Cerebellar cortex (tissue), 1 donor: Measurements from ENCODE around the gene PXDN.
"Not testable (repeated sequence)": the region's sequence is repeated elsewhere in the genome, so short reads cannot be mapped to it uniquely, and the experiment has no call there.

Experiments
- DNase-seq: peaks from one replicate; pipeline ENCODE4 v3.0.0-alpha.2; 2015; ENCODE audit warnings: low spot score

The PXDN gene

GRCh38 chr2:1739961-1740715, 4.2 kb downstream of the PXDN start:
- no peak for DNase-seq

- no peak for DNase-seq
These were observed 4.9 kb downstream of the PXDN start for GRCh38 chr2:1739322-1739957.

- DNase-seq = no peak
These were observed 5.5 kb downstream of the PXDN start for GRCh38 chr2:1738646-1739302.

GRCh38 chr2:1738163-1738562, 6.2 kb downstream of the PXDN start:
- no peak for DNase-seq

DNA sequence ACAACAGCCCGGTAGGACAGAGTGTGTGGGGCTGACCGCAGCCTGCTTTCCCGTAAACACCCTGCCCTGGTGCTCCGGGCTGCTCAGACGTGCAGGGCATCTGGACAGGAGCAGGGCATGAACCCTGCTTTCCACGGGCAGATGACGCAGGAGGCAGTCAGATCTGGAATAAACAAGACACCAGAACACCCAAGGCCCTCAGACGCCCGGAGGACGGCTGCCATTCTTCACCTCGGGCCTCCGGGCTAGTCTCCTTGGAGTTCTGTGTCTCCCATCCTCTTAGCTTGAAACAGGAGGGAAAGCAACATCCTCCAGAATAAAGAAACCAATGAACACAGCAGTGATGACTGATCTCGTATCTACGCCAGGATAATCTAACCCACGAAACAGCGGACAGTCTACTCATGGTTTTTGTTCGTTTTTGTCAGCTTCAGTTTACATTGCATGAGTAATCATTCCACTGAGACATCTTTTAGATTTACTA, 7.3 kb downstream of the PXDN start:
- no peak for DNase-seq

GRCh38 chr2:1736045-1736444, 8.3 kb downstream of the PXDN start:
- DNase-seq = no peak

GRCh38 chr2:1733298-1733697, 11.0 kb downstream of the PXDN start:
- DNase-seq = not testable (repeated sequence)

GRCh38 chr2:1731963-1732768, 12.1 kb downstream of the PXDN start:
- DNase-seq = no peak

- no peak for DNase-seq
These were observed 12.8 kb downstream of the PXDN start for GRCh38 chr2:1731447-1731962.

DNA sequence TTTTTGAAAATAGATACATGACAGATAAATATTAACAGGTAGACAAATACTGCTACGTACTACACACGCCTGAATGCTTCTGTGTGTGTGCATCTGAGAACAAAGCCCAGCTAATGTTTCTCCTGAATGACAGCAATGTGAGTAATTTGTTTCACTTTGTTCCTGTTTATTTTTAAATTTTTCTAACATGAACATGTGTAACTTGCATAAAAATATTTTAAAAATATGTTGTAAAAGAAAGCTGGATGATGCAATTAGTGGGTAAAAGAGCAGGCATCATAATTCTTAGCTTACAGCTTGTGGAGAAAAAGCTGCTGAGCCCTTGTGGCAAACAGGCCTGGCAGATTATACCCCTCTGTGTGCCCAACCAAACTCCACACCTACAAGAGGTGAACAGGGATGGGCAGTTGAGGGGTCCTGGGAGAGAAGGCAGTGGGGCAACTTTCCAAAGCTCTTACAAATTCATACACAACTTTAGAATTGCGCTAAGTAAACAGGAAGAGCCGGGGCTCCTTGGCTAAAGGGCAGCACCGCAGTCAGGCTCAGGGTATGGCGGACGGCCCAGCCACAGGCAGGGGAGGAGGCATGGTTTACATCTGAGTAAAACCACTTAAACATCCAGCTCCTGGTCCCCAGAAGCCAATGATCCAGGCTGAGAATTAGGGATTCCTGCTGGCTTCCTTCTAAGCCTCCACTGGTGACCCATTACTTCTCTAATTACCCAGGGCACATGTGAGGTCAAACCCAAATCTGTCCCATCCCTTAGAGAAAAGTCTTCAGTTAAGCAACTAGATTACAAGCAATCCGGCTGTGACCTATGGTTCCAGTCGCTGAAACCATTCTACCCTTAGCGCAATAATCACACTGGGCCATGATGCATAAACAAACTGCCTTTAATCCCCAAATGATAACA, 14.0 kb downstream of the PXDN start:
- no peak for DNase-seq

DNA sequence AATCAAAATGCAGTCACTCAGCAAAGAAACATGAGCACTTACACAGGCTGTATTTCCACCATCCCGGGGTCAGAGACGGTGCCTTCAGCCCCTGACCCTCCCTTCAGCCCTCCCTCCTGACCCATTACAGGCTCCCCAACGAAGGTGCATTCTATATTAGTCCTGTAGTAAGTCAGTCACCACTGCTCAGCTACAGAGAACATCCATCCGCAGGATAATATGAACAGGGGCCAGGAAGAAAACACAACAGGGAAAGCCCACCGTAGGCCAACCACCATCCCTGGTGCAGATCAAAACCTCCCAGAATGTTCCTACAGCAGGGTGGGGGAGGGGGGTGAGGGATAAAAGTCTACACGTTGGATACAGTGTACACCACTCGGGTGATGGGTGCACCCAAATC, 15.1 kb downstream of the PXDN start:
- no peak for DNase-seq

GRCh38 chr2:1728821-1729220, 15.5 kb downstream of the PXDN start:
- DNase-seq = no peak

- DNase-seq = no peak
These were observed 16.4 kb downstream of the PXDN start for GRCh38 chr2:1727796-1728474.

DNA sequence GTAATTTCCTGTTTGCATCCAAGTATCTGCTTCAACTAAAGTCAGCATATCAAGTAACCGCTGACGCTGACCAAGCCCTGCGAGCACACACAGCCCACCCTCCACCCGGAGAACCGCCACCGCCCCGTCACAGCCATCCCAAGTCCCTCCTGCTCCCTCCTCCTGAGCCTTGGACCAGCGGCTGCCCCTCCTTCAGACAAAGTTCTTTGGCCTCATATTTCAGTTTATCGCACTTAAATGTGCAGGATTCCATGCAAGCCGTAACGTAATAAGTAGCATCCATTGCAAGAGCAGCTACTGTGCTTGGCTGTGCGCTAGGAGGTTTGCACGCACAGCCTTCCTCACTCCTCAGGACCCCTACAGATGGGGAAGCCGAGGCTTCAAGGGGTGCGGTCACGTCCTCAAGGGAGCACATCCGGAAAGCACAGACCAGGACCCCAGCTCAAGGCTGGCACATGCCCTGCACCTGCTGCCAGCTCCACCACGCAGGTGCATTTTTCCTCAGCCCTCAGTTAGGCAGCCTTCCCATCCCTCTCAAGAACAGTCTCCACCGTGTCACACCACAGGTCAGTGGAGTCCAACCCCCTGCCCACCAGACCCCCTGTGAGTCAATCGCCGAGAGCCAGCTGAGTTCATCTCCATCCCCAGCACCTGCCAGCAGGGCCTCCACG, 17.1 kb downstream of the PXDN start:
- DNase-seq = no peak

DNA sequence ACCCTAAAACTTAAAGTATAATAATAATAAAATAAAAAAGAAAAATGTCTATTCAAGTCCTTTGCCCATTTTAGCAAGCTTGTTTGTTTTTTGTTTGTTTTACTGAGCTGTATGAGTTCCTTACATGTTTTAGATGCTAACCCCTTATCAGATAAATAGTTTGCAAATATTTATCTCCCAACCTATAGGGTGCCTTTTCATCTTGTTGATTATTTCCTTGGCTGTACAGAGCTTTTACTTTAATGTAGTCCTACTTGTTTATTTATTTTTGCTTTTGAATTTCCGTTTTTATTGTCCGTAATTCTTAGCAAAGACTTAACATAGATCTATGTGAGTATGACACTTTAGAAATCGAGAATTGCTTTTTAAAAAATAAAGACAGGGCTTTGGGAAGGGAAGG, 17.8 kb downstream of the PXDN start:
- DNase-seq = no peak

DNA sequence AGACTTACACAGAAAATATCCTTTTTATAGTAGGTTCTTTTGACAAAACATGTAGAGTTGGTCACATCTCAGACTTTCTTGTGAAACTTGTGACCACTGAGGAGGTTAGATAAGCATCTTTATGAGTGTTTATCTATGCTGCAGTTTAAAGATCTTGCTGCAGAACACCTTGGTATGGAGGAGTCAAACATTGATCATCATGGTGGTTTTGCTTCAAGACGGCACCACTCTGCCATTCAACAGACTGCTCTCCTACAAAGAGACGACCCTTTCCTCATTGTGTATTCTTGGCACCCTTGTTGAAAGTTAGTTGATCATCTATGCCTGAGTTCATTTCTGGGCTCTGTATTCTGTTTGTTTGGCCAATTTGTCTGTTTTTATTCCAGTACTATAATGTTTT, 20.0 kb downstream of the PXDN start:
- DNase-seq = not testable (repeated sequence)

DNA sequence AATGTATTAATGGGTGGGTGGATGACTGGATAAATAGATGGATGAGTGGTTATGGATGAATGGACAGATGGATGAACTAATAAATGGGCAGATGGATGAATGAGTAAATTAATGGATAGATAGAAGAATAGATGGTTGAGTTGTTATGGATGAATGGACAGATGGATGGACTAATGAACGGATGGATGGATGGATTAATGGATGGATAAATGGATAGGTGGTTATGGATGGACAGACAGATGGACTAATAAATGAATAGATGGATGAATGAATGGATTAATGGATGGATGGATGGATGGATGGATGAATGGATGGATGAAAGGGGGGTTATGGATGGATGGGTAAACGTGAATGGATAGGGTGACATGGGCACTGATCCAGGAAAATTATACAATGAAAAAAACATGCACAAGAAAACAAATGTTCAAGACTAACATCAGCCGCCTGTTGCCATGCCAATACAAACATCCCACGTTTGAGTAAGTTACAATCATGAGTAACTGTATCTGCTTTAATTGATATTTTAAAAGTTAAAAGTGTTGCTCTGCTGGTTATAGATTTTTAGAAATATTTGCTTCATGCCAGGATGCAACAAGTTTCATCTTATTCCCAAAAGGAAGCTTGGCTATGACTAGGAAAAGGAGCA, 20.8 kb downstream of the PXDN start:
- DNase-seq = no peak

DNA sequence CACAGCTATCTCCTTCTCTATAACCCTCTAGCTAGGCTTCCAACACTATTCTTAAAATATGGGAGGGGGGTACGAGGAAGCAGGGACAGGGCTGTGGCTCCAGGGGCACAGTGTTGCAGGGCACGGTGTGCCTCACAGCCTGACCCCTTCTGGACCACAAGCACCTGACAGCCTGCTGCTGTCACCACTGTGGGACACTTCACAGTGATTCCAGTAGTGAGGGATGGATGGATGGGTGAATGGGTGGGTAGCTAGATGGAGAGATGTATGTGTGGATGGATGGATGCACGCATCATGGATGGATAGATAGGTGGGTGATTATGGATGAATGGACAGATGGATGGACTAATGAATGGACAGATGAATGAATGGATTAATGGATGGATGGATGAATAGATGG, 21.6 kb downstream of the PXDN start:
- DNase-seq = no peak
